SJSA1 (cell line): Measurements from ENCODE around the gene UBA1. TPM values are rescaled to one million over a fixed set of nuclear protein-coding genes. Genes with fewer than 3 reads are reported as not detected.

ENCODE experiments used
- DNase-seq, 2 experiments: peaks; one replicate each; pipeline ENCODE4 v3.0.0-alpha.2; 2015 to 2020; ENCODE audit warnings: low spot score in 2 of 2, low read depth in 1 of 2
- H3K27ac ChIP-seq: fragments of 250-450 bp; sonication (Bioruptor Pico); 2 replicates; pipeline ENCODE4 v1.5.1; 2020; ENCODE audit warnings: mild to moderate bottlenecking, moderate library complexity
- H3K27me3 ChIP-seq: fragments of 250-450 bp; sonication (Bioruptor Pico); replicated peaks from 2 replicates; pipeline ENCODE4 v1.5.1; 2020; ENCODE audit warnings: mild to moderate bottlenecking, moderate library complexity
- H3K36me3 ChIP-seq: fragments of 250-450 bp; sonication (Bioruptor Pico); 2 replicates; pipeline ENCODE4 v1.5.1; 2020; ENCODE audit warnings: mild to moderate bottlenecking
- H3K4me1 ChIP-seq: fragments of 250-450 bp; sonication (Bioruptor Pico); replicated peaks from 2 replicates; pipeline ENCODE4 v1.6.1; 2021; ENCODE audit warnings: mild to moderate bottlenecking
- H3K4me3 ChIP-seq: fragments of 250-450 bp; sonication (Bioruptor Pico); 2 replicates; pipeline ENCODE4 v1.5.1; 2020; ENCODE audit warnings: mild to moderate bottlenecking
- H3K9me3 ChIP-seq: fragments of 250-450 bp; sonication (Bioruptor Pico); replicated peaks from 2 replicates; pipeline ENCODE4 v1.5.1; 2020; ENCODE audit warnings: mild to moderate bottlenecking
- total RNA-seq: library from RNA; depleted of rRNA; stranded (reverse); fragments of >200 nt; shearing (Covaris generic); gene quantifications from 2 replicates; pipeline ENCODE4 v1.2.3, GENCODE V29; 2014

The UBA1 gene
- total RNA-seq, 1 experiment from 2014 or later: 184 TPM

DNA sequence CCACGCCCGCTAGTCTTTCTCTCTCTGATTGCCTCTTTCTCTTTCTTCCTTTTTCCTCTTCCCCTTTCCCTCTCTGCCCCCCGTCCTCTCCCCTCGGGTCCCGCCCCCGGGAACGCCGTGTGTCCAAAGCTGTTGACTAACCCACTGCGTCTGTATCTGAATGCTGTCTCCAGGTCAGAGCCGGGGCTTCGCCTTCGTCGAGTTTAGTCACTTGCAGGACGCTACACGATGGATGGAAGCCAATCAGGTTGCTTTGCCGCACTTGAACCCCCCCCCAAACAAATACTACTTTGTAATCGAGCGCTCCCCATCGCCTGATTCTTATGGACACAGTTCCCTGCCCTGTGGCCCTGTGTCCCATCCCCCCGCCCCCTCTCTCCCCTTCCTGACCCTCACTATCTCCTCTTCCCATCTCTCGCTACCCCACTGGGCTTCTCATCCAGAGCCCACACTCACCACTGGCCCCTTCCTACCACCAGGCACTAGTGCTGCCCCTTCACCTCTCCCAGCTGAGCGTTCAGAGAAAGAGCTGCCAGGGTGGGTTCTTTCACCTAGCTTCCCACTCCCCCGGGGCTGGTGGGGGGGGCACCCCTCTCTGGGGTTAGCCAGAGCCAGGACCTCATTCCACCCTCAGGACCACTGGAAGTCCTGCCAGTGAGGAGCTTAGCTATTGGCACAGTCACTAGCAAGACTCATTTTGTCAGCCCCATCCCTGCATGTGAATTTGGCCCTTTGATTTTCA lies 18.6 kb upstream of the UBA1 start:
- no peaks in the 10 kb centered on the region for H3K4me1 ChIP-seq
- no peak for DNase-seq
- H3K27ac ChIP-seq: no peak overlapping the region
- peaks cover 35% of the 10 kb centered on the region for H3K36me3 ChIP-seq
- no peaks in the 10 kb centered on the region for H3K9me3 ChIP-seq
- H3K4me3 ChIP-seq: no peak overlapping the region
- no peaks in the 10 kb centered on the region for H3K27me3 ChIP-seq

DNA sequence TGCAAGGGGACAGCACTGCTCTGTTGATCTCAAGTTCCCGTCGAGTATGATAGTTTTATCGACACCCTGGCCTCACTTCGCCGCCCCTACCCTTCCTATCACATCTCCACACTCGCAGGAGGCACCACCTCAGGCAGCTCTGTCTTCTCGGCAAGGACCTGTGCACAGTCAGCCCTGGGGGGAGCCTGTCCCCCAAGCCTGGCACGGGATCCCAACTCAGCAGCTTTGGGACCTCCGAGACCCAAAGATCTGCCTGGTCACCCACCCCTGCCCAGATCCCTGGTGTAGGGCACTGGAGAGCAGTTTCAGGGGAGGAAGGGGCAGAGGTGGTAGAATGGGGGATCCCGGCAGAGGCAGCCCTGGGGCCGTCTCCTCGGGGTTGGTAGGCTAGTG lies 18.0 kb upstream of the UBA1 start:
- no peaks in the 10 kb centered on the region for H3K9me3 ChIP-seq
- peaks cover 32% of the 10 kb centered on the region for H3K36me3 ChIP-seq
- no peak overlapping the region for H3K4me3 ChIP-seq
- H3K27me3 ChIP-seq: no peaks in the 10 kb centered on the region
- H3K27ac ChIP-seq: no peak overlapping the region
- no peak for DNase-seq
- no peaks in the 10 kb centered on the region for H3K4me1 ChIP-seq

DNA sequence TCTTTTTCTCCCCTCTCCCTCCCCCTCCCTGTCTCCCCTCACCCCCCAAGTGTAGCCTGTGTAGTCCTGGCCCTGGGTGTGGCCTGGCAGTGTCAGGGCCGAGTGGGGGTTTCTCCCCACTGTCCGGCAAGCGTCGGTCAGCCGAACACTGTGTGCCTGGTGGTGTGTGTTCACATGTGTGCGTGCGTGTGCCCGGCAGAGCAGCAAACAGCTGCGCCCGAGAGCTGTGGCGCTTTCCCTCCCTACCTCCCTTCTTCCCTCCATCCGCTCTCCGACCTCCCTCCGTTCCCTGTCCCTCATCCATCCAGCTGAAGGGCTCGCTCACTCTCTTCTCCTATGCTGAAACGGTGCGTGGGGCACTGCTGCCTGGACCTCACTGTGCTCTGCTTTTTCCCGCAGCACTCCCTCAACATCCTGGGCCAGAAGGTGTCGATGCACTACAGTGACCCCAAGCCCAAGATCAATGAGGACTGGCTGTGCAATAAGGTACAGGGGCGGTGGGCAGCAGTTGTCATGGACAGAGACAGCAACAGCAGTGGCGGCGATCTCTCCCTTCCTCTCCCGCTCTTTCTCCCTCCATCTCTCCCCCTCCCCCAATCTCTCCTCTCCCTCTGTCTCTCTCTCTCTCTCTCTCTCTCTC lies 17.4 kb upstream of the UBA1 start:
- Histone ChIP-seq H3K27ac (no peak overlapping the region), H3K4me3 (no peak overlapping the region), H3K9me3 (no peaks in the 10 kb centered on the region), H3K4me1 (no peaks in the 10 kb centered on the region), H3K36me3 (peaks cover 29% of the 10 kb centered on the region), H3K27me3 (no peaks in the 10 kb centered on the region)
- DNase-seq: no peak

DNA sequence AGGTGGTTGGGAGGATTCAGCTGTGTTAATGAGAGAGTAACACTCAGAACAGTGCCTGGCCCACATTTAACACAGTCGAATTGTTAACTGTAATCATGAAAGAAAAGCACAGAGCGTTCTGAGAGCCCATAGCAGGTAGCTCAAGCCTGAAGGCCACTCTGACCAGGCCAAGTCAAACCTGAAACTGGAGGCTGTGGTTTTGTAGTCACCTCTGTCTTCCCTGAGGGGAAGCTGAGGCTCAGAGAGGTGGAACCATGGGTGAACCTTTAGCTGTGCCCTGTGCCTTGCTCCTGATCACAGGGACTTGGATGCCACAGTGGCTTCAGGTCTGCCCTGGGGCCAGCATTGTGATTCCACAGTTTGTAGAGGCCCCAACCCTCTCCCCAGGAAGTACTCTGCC lies 16.6 kb upstream of the UBA1 start:
- no peaks in the 10 kb centered on the region for H3K27me3 ChIP-seq
- DNase-seq: no peak
- no peaks in the 10 kb centered on the region for H3K4me1 ChIP-seq
- no peaks in the 10 kb centered on the region for H3K9me3 ChIP-seq
- peaks cover 36% of the 10 kb centered on the region for H3K36me3 ChIP-seq
- no peak overlapping the region for H3K27ac ChIP-seq
- H3K4me3 ChIP-seq: no peak overlapping the region

DNA sequence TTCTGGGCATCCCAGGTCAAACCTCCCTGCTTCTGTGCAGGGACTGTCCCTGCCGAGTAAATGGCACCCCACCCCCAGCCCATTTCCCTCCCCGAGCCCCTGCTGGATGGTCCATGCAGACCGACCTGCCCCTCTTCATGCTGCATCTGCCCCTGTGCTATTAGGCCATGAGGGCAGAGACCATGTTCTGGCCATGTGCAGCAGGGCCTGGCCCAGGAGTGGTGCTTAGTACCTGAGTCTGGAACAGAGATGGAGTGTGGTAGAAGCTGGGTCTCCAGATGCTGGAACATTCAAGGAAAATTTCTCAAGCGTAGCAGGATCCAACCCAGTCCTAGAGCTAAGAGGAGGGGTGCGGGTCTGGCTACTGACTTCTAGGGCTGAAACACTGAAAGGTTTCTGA lies 15.3 kb upstream of the UBA1 start:
- Histone ChIP-seq H3K27ac (no peak overlapping the region), H3K27me3 (no peaks in the 10 kb centered on the region), H3K4me3 (no peak overlapping the region), H3K9me3 (no peaks in the 10 kb centered on the region), H3K36me3 (peaks cover 30% of the 10 kb centered on the region), H3K4me1 (no peaks in the 10 kb centered on the region)
- no peak for DNase-seq

DNA sequence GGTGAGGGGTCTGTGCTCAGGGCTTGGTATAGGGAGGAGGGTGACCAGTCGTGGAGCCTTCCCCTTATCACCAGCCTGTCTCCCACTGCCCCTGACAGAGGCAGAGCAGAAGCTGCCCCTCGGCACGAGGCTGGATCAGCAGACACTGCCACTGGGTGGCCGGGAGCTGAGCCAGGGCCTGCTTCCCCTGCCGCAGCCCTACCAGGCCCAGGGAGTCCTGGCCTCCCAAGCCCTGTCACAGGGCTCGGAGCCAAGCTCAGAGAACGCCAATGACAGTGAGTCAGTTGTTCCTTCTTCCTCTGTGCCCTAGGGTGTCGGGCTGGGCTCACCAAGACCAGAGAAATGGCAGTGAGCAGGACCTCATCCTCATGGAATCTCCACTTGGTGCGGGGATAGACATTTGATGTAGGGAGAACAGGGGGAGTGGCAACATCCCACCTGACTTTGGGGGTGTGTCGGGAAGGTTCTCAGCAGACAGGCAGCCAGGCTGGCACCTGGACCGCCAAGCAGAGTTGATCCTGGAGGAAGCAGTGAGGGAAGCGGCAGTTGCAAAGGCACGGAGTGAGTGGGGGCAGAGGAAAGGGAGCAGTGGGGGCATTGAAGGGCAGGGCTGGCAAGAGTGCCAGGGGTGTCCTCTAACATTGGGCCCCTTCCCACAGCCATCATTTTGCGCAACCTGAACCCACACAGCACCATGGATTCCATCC lies 14.3 kb upstream of the UBA1 start:
- no peaks in the 10 kb centered on the region for H3K9me3 ChIP-seq
- peaks cover 29% of the 10 kb centered on the region for H3K36me3 ChIP-seq
- no peak overlapping the region for H3K4me3 ChIP-seq
- no peak for DNase-seq
- H3K27me3 ChIP-seq: no peaks in the 10 kb centered on the region
- no peaks in the 10 kb centered on the region for H3K4me1 ChIP-seq
- no peak overlapping the region for H3K27ac ChIP-seq

DNA sequence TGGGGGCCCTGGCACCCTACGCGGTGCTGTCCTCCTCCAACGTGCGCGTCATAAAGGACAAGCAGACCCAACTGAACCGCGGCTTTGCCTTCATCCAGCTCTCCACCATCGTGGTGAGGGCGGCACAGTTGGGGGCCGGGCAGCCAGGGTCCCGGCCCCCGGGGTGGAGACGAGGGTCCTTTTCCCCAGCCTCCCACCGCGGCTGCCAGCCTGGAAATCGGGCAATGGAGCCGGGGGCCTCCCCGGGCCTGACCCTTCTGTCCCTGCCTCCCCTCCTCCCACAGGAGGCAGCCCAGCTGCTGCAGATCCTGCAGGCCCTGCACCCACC lies 13.7 kb upstream of the UBA1 start:
- Histone ChIP-seq H3K27me3 (no peaks in the 10 kb centered on the region), H3K9me3 (no peaks in the 10 kb centered on the region), H3K27ac (no peak overlapping the region), H3K4me1 (no peaks in the 10 kb centered on the region), H3K4me3 (no peak overlapping the region), H3K36me3 (peaks cover 30% of the 10 kb centered on the region)
- no peak for DNase-seq

DNA sequence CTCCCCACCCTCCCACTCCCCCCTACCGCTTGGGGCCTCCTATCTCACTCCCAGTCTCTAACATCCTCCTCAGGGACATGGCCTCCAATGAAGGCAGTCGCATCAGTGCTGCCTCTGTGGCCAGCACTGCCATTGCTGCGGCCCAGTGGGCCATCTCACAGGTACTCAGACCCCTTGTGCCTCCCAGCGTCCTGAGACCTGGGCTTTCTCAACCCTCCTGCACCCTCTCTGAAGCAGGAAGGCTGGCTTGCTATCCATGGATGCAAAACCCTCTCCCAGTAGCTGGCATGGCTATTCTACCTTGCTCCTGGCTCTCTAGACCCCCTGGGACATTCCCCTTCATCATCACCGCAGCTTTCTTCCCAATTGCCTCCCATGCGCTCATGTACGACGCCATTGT lies 13.3 kb upstream of the UBA1 start:
- H3K4me1 ChIP-seq: no peaks in the 10 kb centered on the region
- no peak overlapping the region for H3K4me3 ChIP-seq
- no peaks in the 10 kb centered on the region for H3K27me3 ChIP-seq
- H3K9me3 ChIP-seq: no peaks in the 10 kb centered on the region
- DNase-seq: no peak
- peaks cover 34% of the 10 kb centered on the region for H3K36me3 ChIP-seq
- no peak overlapping the region for H3K27ac ChIP-seq

DNA sequence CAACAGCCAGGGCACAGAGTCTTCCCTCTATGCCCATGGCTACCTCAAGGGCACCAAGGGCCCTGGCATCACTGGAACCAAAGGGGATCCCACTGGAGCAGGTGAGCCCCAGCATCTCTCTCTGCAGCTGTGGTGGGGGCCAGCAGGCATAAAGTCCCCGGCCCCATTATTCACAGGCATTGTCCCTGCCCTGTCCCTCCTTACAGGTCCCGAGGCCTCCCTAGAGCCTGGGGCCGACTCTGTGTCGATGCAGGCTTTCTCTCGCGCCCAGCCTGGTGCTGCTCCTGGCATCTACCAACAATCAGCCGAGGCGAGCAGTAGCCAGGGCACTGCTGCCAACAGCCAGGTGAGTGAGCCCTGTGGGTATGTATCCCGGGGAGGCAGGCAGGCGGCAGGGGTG lies 12.3 kb upstream of the UBA1 start:
- DNase-seq: no peak
- H3K4me3 ChIP-seq: no peak overlapping the region
- peaks cover 40% of the 10 kb centered on the region for H3K36me3 ChIP-seq
- no peak overlapping the region for H3K27ac ChIP-seq
- no peaks in the 10 kb centered on the region for H3K27me3 ChIP-seq
- no peaks in the 10 kb centered on the region for H3K9me3 ChIP-seq
- H3K4me1 ChIP-seq: no peaks in the 10 kb centered on the region

DNA sequence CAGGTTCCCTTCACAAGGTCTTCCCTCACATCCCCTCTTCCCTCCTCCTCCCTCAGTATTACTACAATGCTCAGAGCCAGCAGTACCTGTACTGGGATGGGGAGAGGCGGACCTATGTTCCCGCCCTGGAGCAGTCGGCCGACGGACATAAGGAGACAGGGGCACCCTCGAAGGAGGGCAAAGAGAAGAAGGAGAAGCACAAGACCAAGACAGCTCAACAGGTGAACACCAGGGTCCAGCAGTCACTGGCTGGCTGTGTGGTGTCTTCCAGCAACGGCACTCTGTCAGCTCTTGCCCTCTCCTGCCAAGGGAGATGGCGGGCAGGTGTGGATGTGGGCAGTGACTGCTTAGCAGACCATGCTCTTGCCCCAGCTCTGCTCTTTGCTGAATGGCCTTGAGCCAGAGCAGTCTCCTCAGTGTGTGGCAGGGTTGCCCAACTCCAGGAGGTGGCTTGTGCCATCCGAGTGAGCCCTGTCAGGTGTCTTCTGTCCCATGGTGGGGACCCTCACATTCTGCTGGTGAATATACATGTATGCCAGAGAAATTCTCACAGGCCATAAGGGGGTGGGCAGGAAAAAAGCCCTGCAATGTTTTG lies 11.4 kb upstream of the UBA1 start:
- H3K27me3 ChIP-seq: no peaks in the 10 kb centered on the region

DNA sequence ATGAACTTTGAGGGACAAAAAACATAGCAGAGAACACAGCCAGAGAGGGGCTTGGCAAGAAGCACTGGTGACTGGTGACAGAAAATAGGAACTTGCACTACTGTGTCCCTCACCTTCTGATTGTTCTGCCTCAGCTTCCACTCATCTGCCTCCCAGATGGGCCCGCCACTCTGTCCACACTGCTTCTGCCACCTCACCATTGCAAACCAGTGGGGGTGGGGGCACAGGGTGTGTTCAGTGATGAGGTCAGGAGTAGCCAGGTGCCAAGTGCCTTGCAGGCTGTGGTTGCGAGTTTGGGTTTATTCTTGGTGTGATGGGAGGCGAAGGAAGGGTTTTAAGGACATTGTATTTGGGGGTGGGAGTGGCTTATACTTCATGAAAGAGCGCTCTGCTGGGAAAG lies 9.1 kb upstream of the UBA1 start:
- Histone ChIP-seq H3K27ac (no peak overlapping the region), H3K4me1 (no peaks in the 10 kb centered on the region), H3K36me3 (peaks cover 32% of the 10 kb centered on the region), H3K4me3 (no peak overlapping the region), H3K27me3 (no peaks in the 10 kb centered on the region), H3K9me3 (no peaks in the 10 kb centered on the region)
- DNase-seq: no peak

More for the DNA sequence above, 11.4 kb upstream of the UBA1 start:
- Histone ChIP-seq H3K36me3 (peaks cover 39% of the 10 kb centered on the region), H3K4me1 (no peaks in the 10 kb centered on the region), H3K27ac (no peak overlapping the region), H3K4me3 (no peak overlapping the region), H3K9me3 (no peaks in the 10 kb centered on the region)
- no peak for DNase-seq

DNA sequence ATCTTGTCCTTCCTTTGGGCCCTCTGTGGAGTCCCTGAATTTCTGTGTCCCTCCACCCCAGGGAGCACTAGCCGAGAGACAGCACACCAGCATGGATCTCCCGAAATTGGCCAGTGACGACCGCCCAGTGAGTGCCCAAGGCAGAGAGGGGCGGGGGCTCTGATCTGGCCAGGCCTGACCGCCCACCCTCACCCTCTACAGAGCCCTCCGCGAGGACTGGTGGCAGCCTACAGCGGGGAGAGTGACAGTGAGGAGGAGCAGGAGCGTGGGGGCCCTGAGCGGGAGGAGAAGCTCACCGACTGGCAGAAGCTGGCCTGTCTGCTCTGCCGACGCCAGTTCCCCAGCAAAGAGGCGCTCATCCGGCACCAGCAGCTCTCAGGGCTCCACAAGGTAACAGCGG lies 8.4 kb upstream of the UBA1 start:
- DNase-seq: no peak
- no peaks in the 10 kb centered on the region for H3K4me1 ChIP-seq
- peaks cover 27% of the 10 kb centered on the region for H3K36me3 ChIP-seq
- no peaks in the 10 kb centered on the region for H3K9me3 ChIP-seq
- H3K27me3 ChIP-seq: no peaks in the 10 kb centered on the region
- no peak overlapping the region for H3K27ac ChIP-seq
- no peak overlapping the region for H3K4me3 ChIP-seq

DNA sequence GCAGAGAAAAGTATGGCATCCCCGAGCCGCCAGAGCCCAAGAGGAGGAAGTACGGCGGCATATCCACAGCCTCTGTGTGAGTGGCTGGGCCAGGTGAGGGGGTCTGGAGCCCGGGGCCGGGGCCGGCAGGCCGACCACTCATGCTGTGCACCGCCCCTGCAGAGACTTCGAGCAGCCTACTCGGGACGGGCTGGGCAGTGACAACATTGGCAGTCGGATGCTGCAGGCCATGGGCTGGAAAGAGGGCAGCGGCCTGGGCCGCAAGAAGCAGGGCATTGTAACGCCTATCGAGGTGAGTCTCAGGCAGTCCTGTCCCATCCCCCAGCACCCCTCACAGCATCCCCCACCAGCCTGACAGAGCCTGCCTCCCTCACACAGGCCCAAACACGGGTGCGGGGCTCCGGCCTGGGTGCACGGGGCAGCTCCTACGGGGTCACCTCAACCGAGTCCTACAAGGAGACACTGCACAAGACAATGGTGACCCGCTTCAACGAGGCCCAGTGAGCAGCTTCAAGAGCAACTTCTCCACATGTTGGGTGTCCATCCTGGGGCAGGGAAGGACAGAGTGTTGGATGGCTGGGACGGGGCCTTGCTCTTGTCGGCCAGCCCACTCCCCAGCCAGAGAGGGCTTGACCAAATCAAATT lies 7.4 kb upstream of the UBA1 start:
- H3K4me1 ChIP-seq: no peaks in the 10 kb centered on the region
- H3K9me3 ChIP-seq: no peaks in the 10 kb centered on the region
- peaks cover 26% of the 10 kb centered on the region for H3K36me3 ChIP-seq
- no peak overlapping the region for H3K27ac ChIP-seq
- DNase-seq: no peak
- H3K27me3 ChIP-seq: no peaks in the 10 kb centered on the region
- no peak overlapping the region for H3K4me3 ChIP-seq
